Gastrocnemius medialis (tissue), 4 donors: Measurements from ENCODE around the gene SFMBT1. TPM values are rescaled to one million over a fixed set of nuclear protein-coding genes. Genes with fewer than 3 reads are reported as not detected.

ENCODE experiments used
- ATAC-seq, 2 donors: fragments of 150-250 bp; one replicate each; pipeline ENCODE4 v1.9.1; 2016
- DNase-seq, 2 donors: peaks; one replicate each; pipeline ENCODE4 v3.0.0-alpha.2; 2019
- H3K27ac ChIP-seq, 4 donors: fragments of 200-600 bp; sonication (generic); 1 replicate in 1 of 4; 2 replicates in 3 of 4; pipeline ENCODE4 v1.5.1; 2016 to 2018; ENCODE audit warnings: mild to moderate bottlenecking in 2 of 4, moderate library complexity in 1 of 4
- H3K27me3 ChIP-seq, 3 donors: fragments of 200-600 bp; sonication (generic) in 2 of 3; 1 replicate in 1 of 3; 2 replicates in 2 of 3; pipeline versions ENCODE4 v1.5.1 to v1.6.0; 2016 to 2019; ENCODE audit warnings: mild to moderate bottlenecking in 1 of 3, moderate library complexity in 1 of 3
- H3K36me3 ChIP-seq, 2 donors: fragments of 200-600 bp; sonication (generic) in 1 of 2; one replicate each; pipeline ENCODE4 v1.5.1; 2017 to 2018
- H3K4me1 ChIP-seq, 2 donors: fragments of 200-600 bp; sonication (generic) in 1 of 2; one replicate each; pipeline ENCODE4 v1.5.1; 2016 to 2017; ENCODE audit warnings: mild to moderate bottlenecking in 2 of 2
- H3K4me3 ChIP-seq, 4 donors: fragments of 200-600 bp; sonication (generic) in 3 of 4; 1 replicate in 1 of 4; 2 replicates in 3 of 4; pipeline ENCODE4 v1.5.1; 2016 to 2019; ENCODE audit warnings: mild to moderate bottlenecking in 2 of 4
- H3K9me3 ChIP-seq, 3 donors: fragments of 200-600 bp; sonication (generic) in 2 of 3; 1 replicate in 1 of 3; 2 replicates in 2 of 3; pipeline ENCODE4 v1.5.1; 2016 to 2019
- POLR2A ChIP-seq, 2 donors: fragments of 450-650 bp; IDR thresholded peaks; one replicate each; pipeline ENCODE4 v1.6.1; 2017; ENCODE audit warnings: antibody characterized with exemption in 2 of 2, mild to moderate bottlenecking in 2 of 2, moderate library complexity in 2 of 2
- in situ Hi-C, 4 donors: fragments of 200-750 bp; cut with MboI; loops; one replicate each; pipeline versions ENCODE4 v1.15.0 to v1.8.0; 2017; ENCODE audit warnings: low sequenced_read_pairs in 4 of 4
- intact Hi-C: fragments of 100-400 bp; cut with DNase I; formaldehyde crosslinking; loops from one replicate; pipeline ENCODE4 v1.15.1; 2023; ENCODE audit warnings: low total_unique reads
- total RNA-seq, 4 donors: library from RNA; depleted of rRNA; stranded (reverse); fragments of >200 nt; gene quantifications; one replicate each; pipeline versions ENCODE4 v1.1.0 to v1.2.3, GENCODE V29; 2016
- TF ChIP-seq, protein P1 (sequence below), 5 experiments: fragments of 450-650 bp in 3 of 5; fragments of 200-600 bp in 2 of 5; sonication (generic) in 2 of 5; IDR thresholded peaks in 4 of 5; conservative IDR thresholded peaks in 1 of 5; 1 replicate in 4 of 5; 2 replicates in 1 of 5; pipeline ENCODE4 v1.5.1; 2016 to 2019; ENCODE audit warnings: antibody characterized with exemption in 5 of 5, mild to moderate bottlenecking in 3 of 5, moderate library complexity in 3 of 5

SFMBT1 gene
- total RNA-seq, 4 donors from 2014 or later = 17.5 to 39.7 (median 29.8) TPM

DNA sequence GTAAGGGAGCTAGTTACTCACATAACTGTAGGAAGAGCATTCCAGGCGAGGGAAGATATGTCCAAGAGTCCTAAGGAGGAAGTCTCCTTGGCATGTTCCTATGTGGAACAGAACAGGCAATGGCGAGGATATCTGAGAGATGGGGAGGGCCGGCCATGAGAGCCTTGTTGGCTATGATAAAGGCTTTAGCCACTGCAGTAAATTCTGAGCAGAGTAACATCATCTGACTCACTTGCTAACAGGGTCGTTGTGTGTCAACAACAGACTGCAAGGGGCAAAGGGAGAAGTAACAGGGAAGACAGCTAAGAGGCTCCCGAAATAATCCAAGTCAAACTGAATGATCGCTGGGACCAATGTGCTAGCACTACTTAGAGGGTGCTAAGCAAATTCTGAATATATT is 21.6 kb downstream of the SFMBT1 start:
- Histone ChIP-seq H3K9me3 (no peaks in the 10 kb centered on the region), H3K4me3 (no peak overlapping the region), H3K27ac (no peak overlapping the region), H3K36me3 (no peaks in the 10 kb centered on the region), H3K4me1 (peaks cover 14 to 20% of the 10 kb centered on the region in 2 donors), H3K27me3 (no peaks in the 10 kb centered on the region)
- DNase-seq (no peak), ATAC-seq (no peak)
- in situ Hi-C loops (no loop called here), intact Hi-C loops (no loop called here)
- TF ChIP-seq POLR2A (IDR thresholded peaks at IDR 0.05) = no peak
- TF ChIP-seq, protein P1, sequence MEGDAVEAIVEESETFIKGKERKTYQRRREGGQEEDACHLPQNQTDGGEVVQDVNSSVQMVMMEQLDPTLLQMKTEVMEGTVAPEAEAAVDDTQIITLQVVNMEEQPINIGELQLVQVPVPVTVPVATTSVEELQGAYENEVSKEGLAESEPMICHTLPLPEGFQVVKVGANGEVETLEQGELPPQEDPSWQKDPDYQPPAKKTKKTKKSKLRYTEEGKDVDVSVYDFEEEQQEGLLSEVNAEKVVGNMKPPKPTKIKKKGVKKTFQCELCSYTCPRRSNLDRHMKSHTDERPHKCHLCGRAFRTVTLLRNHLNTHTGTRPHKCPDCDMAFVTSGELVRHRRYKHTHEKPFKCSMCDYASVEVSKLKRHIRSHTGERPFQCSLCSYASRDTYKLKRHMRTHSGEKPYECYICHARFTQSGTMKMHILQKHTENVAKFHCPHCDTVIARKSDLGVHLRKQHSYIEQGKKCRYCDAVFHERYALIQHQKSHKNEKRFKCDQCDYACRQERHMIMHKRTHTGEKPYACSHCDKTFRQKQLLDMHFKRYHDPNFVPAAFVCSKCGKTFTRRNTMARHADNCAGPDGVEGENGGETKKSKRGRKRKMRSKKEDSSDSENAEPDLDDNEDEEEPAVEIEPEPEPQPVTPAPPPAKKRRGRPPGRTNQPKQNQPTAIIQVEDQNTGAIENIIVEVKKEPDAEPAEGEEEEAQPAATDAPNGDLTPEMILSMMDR (IDR thresholded peaks at IDR 0.05 in 4 of 5, conservative IDR thresholded peaks at IDR 0.05 in 1 of 5) = no peak

DNA sequence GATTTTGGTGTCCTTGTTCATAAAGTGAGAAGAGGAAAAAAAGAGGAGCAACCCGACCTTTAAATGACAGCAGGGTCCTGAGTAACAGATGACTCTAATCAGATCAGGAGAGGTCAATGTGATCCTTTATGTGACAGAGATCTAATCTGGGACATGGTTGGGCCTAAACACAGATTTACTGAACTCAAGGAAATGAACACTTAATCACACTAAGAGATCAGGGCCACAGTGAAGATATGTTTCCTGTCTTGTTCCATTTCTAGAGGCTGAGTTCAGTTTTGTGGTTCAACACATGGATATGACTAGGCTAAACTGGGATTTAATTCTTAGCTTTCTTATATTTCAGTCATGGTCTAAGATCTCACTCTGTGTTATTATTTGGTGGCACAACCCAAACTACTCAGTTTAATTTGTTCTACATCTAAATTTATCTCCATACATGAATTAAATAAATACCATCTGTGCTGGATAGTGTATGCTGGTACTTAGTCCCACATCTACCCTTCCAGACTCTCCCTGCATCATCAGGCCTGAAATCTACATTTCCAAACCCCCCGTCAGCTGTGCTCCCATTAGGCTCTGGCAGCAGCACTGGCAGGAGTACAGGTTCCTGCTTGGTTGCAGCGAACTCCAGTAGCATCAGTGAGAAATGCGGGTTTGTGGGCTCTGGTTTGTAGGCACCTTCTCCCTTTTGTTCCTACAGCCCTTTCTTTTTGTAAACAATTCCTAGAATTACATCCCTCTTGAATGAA is 22.6 kb downstream of the SFMBT1 start:
- no peaks in the 10 kb centered on the region for H3K27me3 ChIP-seq
- no peak overlapping the region for H3K4me3 ChIP-seq
- no peaks in the 10 kb centered on the region for H3K9me3 ChIP-seq
- in situ Hi-C loops (no loop called here), intact Hi-C loops (no loop called here)
- ATAC-seq (no peak), DNase-seq (no peak)
- H3K27ac ChIP-seq = no peak overlapping the region
- H3K4me1 ChIP-seq = peaks cover 14 to 20% of the 10 kb centered on the region in 2 donors
- no peaks in the 10 kb centered on the region for H3K36me3 ChIP-seq
- TF ChIP-seq, protein P1 (IDR thresholded peaks at IDR 0.05 in 4 of 5, conservative IDR thresholded peaks at IDR 0.05 in 1 of 5) = no peak
- TF ChIP-seq POLR2A (IDR thresholded peaks at IDR 0.05) = no peak

GRCh38 chr3:53022647-53023046 is 23.2 kb downstream of the SFMBT1 start:
- no peak for DNase-seq
- Histone ChIP-seq H3K4me1 (peaks cover 14 to 16% of the 10 kb centered on the region in 2 donors), H3K27me3 (no peaks in the 10 kb centered on the region), H3K4me3 (no peak overlapping the region), H3K9me3 (no peaks in the 10 kb centered on the region), H3K36me3 (no peaks in the 10 kb centered on the region), H3K27ac (no peak overlapping the region)
- no peak for ATAC-seq
- in situ Hi-C loops (no loop called here), intact Hi-C loops (no loop called here)
- TF ChIP-seq POLR2A (IDR thresholded peaks at IDR 0.05) = no peak
- TF ChIP-seq, protein P1 (IDR thresholded peaks at IDR 0.05 in 4 of 5, conservative IDR thresholded peaks at IDR 0.05 in 1 of 5) = no peak

DNA sequence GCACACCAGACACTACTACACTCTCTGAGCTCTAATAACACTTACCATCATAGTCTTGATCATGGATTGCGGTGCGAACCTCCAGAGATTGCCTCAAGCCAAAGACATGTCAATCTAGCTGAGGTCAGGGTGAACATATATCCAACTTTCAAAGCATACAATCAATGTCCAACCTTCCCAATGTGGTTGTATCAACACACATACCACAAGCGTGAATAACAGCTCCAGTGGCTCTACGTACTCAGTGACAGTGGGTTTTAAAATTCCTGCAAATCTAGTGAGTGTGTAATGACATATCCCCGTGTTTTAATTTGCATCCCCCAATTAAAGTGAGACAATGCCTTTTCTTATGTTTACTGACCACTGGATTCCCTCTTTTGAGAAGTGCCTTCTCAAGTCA is 29.6 kb downstream of the SFMBT1 start:
- intact Hi-C loops (no loop called here), in situ Hi-C loops (no loop called here)
- DNase-seq = no peak

More for the DNA sequence above, 29.6 kb downstream of the SFMBT1 start:
- H3K4me3 ChIP-seq = no peak overlapping the region
- peaks cover 0 to under 1% of the 10 kb centered on the region in 2 donors for H3K4me1 ChIP-seq
- no peaks in the 10 kb centered on the region for H3K27me3 ChIP-seq
- H3K27ac ChIP-seq = no peak overlapping the region
- ATAC-seq = no peak
- no peaks in the 10 kb centered on the region for H3K36me3 ChIP-seq
- TF ChIP-seq, protein P1 (IDR thresholded peaks at IDR 0.05 in 4 of 5, conservative IDR thresholded peaks at IDR 0.05 in 1 of 5) = no peak
- no peak for TF ChIP-seq POLR2A (IDR thresholded peaks at IDR 0.05)
- H3K9me3 ChIP-seq = no peaks in the 10 kb centered on the region
